A673 (cell line): Measurements from ENCODE around the gene LTC4S.

Experiments used
- CTCF ChIP-seq: fragments of 300-800, 200-600 bp; sonication (generic); conservative IDR thresholded peaks from 2 replicates; pipeline ENCODE4 v1.5.1; 2017; ENCODE audit warnings: low read depth, mild to moderate bottlenecking, antibody characterized with exemption, low read length, moderate library complexity, mixed read lengths
- EZH2 ChIP-seq: fragments of 200-600 bp; sonication (generic); IDR thresholded peaks from 2 replicates; pipeline ENCODE4 v1.6.1; 2017; ENCODE audit warnings: borderline replicate concordance, low read depth, mild to moderate bottlenecking, mixed read lengths, antibody characterized with exemption, low read length; ENCODE audit not compliant: poor library complexity, severe bottlenecking

GRCh38 chr5:179746872-179747271 is 46.9 kb upstream of the LTC4S start:
- TF ChIP-seq CTCF (no peak), EZH2 (no peak)
